NCI-H345 (cell line): Measurements from ENCODE around the gene AMBP.
A peak's percentile ranks its signal among the peaks of the same experiment; 100 is the strongest.
"Not testable (repeated sequence)": the region's sequence is repeated elsewhere in the genome, so short reads cannot be mapped to it uniquely, and the experiment has no call there.

ENCODE experiments used
- DNase-seq: peaks from one replicate; lab custom pipeline; 2025; lab: John Stamatoyannopoulos, UW

Gene AMBP

GRCh38 chr9:114091711-114092110, 13.6 kb upstream of the AMBP start:
- no peak for DNase-seq

GRCh38 chr9:114090798-114091197, 12.7 kb upstream of the AMBP start:
- DNase-seq = no peak

DNA sequence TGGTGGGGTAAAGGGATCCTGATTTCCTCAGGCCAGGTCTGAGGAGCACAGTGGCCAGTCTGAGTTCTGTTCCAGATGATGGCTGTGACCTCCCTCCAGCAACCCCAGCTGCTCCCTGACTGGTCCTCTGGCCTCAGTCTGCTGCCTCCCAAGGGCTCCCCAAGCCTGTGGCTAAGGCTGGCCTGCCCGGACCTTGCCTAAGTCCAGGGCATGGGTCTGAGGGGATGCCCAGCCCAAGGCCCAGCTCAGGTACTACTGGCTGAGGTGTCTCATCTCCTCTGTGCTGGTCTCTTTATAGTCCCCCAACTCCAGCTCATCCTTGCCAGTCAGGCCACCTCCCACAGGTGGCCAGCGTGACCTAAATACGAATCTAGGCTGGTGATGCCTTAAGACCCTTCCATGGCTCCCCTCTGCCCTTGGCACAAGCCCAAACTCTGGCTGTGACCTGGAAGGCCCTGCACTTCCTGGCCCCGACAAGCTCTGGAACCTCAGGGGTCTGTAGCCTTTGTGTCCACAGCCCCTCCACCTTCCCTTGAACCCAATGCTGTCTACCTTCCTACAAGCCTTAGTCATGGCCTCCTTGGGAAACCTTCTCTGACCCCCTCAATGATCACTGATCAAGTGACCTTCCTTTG, 11.2 kb upstream of the AMBP start:
- no peak for DNase-seq

DNA sequence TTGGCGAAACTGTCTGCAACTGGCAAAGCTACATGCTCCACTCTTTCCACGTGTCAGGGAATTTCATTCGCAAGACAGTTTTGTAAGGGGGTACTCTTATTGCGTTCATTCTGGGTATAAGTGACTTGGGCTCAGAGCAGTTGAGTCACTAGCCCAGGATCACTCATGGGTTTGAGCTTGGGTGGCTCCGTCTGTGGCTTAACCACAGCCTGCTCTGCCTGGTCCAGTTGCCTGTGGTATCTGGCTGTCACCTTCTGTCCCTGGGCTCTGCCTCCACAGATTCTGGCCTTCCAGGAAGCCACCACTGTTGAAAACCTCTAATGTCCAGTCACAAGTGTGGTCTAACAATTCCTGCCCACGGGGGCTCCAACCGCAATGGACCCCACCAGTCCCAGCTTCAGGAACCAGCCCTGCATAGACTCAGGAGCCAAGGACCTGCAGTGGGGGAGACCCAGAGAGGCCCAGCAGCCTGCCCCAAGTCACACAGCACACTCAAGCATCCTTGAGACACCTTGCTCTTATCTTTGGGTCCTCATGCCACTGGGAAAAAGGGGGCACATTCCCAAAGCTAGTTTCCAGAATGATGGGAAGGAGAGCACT, 10.6 kb upstream of the AMBP start:
- DNase-seq = no peak

DNA sequence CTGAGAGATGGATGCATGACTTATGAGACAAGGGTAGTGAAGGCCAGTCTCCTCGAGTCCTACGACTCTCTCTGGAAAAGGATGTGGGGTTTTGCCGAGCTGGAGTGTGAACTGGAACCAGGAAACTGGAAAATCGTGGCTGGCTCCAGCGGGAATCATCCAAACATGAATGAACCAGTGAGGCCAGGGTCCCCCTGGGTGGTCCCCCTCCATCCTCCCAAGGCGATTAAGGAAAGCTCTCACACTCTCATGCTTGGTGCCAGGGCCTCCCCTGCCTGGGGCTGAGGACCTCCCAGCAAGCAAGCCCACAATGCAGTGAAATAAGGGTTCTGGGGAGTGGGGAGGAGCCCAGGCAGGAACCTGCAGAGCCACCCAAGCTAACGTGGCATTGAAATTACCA, 9.6 kb upstream of the AMBP start:
- no peak for DNase-seq

DNA sequence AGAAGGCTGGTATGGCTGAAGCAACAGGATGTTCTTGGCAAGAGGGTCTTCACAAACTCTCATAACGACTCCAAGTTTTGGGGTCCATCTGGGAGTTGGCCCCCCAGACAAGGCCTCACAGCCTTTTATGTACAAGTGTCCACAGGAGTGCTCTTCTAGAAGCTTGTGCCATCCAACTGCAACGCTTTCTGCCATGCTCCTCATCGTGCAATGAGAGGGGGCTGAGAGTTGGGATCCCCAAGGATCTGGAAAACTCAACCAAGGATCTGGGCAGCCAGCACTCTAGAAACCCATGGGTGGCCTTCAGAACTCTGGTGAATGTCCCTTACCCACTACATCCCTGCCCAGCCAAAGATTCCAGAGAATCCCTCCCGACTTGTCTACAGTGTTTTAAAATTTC, 8.5 kb upstream of the AMBP start:
- DNase-seq = no peak

- no peak for DNase-seq
These were observed 7.9 kb upstream of the AMBP start for GRCh38 chr9:114086009-114086408.

- no peak for DNase-seq
These were observed 7.3 kb upstream of the AMBP start for GRCh38 chr9:114085387-114085789.

DNA sequence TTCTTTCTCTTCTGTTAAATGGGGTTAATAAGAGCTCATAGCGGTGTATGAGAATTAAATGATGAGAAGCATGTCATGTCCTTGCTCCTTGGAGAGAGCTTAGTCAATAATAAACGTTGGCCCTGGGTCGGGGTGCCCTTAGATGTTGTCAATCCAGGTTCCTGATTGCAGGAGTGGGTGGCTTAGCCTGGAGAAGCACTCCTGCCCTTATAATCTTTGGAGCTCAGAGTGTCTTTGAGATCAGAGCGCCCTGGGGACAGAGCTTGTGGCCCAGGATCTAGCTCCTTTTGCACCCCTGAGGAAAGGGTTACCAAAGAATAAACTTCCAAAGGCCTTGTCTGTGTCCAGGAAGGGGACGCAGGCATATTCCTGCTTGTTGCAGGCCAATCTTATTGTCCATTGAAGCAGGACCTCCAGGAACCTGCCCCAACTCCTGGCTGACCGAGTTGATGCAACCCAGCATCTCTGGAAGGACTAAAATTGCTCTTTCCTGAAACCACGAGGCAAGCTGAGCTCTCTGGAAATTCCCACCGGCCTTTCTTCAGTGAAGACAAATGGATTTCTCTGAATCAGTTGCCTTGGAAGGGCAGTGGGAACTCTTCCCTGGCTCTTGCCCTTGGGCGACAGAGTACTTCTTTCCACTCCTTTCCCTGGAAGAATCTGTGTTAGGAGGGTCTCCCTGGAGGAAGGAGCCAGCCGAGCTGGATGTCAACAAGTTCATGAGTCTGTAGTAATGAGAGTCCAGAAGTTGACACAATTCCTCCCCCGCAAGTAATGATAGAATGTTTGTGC, 6.4 kb upstream of the AMBP start:
- DNase-seq = no peak

DNA sequence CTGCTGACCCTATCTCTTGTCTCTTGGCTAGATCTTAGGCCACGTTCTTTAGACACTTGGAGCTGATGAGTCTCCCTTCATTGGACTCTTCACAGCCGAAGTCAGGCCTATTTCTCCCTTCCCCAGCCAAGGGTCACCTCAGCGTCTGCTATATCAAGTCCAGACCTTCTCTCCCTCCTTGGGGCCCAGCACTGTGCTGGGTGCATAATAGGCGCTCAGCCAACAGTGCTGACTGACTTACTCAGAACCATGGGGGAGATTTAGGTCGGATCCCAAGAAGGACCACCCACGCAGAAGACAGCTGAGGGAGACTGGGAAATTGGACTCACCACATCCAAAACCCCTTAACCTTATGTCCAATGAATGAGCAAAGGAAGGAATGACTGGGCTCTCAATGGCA, 5.6 kb upstream of the AMBP start:
- DNase-seq = no peak

DNA sequence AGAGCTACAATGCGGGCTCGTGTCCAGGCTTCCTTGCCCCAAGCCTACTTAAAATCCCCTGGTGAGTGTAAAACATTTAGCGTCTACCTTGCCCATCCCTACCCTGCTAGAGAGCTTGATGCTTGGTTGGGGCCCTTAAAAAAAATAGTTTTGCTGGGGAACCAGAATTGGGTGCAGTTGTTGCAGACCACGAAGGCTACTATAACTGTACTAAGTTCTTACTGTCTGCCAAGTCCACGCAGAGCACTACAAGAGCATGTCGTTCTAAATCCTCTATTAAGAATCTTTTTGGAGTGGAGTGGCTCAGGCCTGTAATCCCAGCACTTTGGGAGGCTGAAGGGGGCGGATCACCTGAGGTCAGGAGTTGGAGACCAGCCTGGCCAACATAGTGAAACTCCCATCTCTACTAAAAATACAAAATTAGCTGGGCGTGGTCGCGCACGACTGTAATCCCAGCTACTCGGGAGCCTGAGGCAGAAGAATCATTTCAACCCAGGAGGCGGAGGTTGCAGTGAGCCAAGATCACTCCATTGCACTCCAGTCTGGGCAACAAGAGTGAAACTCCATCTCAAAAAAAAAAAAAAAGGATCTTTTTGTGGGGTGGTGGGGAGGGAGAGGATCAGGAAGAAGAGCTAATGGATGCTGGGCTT, 4.8 kb upstream of the AMBP start:
- DNase-seq = not testable (repeated sequence)

DNA sequence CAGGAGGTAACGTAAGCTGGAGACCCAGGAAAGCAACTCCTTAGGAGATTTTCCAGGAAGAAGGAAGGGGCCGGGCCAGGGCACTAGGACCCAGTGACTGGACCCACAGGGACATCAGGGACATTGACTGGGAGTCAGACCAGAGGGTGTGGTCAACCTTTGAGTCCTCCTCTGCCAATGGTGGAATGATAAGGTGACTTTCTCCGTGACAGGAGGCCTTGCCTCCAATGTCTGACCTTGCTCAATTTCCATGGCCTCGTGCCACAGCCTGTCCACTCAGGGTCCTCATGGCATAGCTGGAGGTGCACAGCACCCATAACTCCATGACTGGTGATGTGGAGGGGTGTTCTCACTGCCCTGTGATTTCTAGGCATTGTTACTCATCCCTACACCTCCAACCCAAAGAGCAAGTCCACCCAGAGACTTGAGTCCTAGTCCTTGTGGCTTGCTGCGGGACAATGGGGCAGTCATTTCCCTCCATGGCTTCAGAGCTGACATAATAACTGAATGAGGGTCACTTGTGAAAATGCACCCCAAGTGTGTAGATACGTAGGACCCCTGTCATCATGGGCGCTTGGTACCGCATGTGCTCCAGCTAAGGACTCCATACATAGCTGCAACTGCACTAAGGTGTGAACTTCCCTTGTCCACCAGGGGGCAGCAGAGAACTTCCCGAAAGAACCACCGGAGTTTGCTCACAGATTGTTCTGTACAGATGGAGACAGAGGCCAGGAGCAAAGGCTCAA, 4.1 kb upstream of the AMBP start:
- DNase-seq = peak; percentile 88

DNA sequence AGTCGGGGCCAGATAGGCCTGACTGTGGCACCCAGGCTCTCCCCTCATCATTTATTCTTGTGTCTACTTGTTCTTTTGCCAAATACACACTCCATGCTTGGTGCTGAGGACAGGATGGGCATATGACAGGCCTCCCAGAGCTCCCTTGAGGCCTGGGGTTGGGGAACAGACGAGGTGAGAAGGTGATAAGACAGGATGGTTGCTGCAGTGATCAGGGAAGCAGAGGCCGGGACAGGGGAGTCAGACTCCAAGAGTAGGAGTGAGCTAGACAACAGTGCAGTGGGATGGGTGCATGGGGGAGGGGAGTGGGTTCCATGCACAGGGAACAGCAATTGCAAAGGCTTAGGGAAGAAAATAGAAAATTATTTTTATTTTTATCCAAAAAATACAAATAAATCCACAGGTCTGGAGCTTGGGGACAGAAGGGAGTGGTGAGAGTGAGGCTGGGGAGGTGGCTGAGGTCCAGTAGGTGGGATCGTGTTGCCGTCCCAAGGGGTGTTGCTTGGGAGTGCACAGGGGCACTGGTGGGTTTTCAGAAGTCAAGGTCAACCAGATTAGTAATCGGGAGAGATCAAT, 3.4 kb upstream of the AMBP start:
- no peak for DNase-seq

DNA sequence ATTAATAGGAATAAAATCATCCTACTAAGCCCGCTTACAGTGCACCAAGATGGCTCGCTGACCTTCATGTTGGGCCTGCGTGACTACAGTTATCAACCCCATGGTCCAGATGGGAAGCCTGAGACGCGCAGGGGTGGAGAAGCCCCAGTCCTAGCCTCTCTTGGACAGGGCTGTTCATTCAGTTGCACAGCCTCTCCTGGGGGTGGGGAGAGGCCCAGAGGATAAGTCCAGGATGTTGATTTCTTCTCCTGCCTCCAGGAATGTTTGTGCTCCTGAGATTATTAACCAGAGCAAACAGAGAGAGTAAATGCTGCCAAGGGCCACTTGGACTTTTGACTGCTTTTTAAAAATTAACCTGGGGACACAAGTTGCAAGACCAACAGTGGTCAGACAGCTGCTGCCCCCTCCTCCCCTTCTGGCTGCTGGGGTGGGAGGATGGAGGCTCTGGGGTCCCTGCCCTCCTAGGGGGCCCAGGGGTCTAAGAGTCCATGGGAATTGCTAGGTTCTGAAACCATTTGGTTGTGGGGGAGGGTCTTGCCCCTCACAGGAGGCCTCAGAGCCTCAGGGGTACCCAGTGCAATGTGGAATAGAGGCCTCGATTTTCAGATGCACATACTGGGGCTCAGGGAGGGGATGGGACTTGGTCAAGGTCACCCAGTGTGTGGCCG, 2.8 kb upstream of the AMBP start:
- DNase-seq = no peak

GRCh38 chr9:114080195-114080772, 2.2 kb upstream of the AMBP start:
- no peak for DNase-seq

DNA sequence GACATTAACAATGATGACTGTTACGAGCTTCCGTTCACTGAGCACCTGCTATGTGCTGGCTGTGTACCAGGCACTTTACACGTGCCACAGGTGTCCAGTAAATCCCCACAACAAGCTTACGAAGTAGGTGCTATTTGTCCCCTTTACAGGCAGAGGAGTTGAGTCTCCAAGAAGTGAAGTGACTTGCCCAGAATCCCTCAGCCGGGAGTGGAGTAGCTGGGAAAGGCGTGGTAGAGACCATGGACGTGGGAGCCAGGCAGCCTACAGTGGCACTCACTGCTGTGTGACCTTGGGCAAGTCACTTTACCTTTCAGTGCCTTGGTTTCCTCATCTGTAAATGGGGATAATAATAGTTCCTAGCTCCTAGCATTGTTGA, 669 bp upstream of the AMBP start:
- no peak for DNase-seq

- no peak for DNase-seq
These were observed 800 bp downstream of the AMBP start for GRCh38 chr9:114077162-114077837.

GRCh38 chr9:114076237-114077161, 1.6 kb downstream of the AMBP start:
- DNase-seq = no peak

- no peak for DNase-seq
These were observed 2.5 kb downstream of the AMBP start for GRCh38 chr9:114075602-114076001.
